Measurements from ENCODE around the gene RERE. TPM values are rescaled to one million over a fixed set of nuclear protein-coding genes. Genes with fewer than 3 reads are reported as not detected.

RERE gene
- total RNA-seq, 1 experiment from 2014 or later, result 217 TPM

- ATAC-seq (no peak), DNase-seq (ENCODE audit: low read depth, low spot score) (no peak)
- H3K27me3 ChIP-seq (ENCODE audit: control insufficient read depth, insufficient read depth, low read length), result no peaks in the 10 kb centered on the region
- no peaks in the 10 kb centered on the region for H3K36me3 ChIP-seq (ENCODE audit: control insufficient read depth, insufficient read depth, low read length)
- intact Hi-C loops (cut with micrococcal nuclease; ENCODE audit: unreplicated experiment) (no loop called here), in situ Hi-C loops (cut with HindIII; ENCODE audit: low pct_unique_long_range_greater_than_20kb, low sequenced_read_pairs) (no loop called here)
- H3K4me3 ChIP-seq (ENCODE audit: low read depth in 2 of 2, low read length in 2 of 2), result no peak overlapping the region
- no peaks in the 10 kb centered on the region for H3K9me3 ChIP-seq (ENCODE audit: control insufficient read depth, insufficient read depth, low read depth, low read length)
- TF ChIP-seq REST (IDR thresholded peaks at IDR 0.05; ENCODE audit: insufficient read depth in 1 of 2, low read depth in 2 of 2, low read length in 1 of 2) (no peak), POLR2AphosphoS5 (IDR thresholded peaks at IDR 0.05; ENCODE audit: low read depth, low read length) (no peak), TCF7L2 (IDR thresholded peaks at IDR 0.05; ENCODE audit: low read depth, low read length) (no peak), CTCF (IDR thresholded peaks at IDR 0.05) (no peak), SIN3A (IDR thresholded peaks at IDR 0.05; ENCODE audit: borderline replicate concordance, insufficient read depth, low read depth, low read length) (no peak)
- POLR2A ChIA-PET, result no interaction called here
- CTCF ChIA-PET, result interaction anchor here (0.9 to 1.2 kb wide), 2 partner anchors 19 to 367 kb away, joined by 3 to 6 read pairs; no protein-coding TSS in a partner anchor
- no TSS peak for BruUV-seq (replicated peaks)
- peaks cover 16% of the 10 kb centered on the region for H3K4me1 ChIP-seq (ENCODE audit: control insufficient read depth, insufficient read depth, low read length)
- H3K27ac ChIP-seq (ENCODE audit: low read length), result peak overlapping the region; percentile 26; the same call in 1 of the 2 replicates
Measured at GRCh38 chr1:8342325-8342724, 475.1 kb downstream of the RERE start.

GRCh38 chr1:8340448-8340847, 477.0 kb downstream of the RERE start:
- no peaks in the 10 kb centered on the region for H3K36me3 ChIP-seq (ENCODE audit: control insufficient read depth, insufficient read depth, low read length)
- ATAC-seq (no peak), DNase-seq (ENCODE audit: low read depth, low spot score) (no peak)
- H3K9me3 ChIP-seq (ENCODE audit: control insufficient read depth, insufficient read depth, low read depth, low read length), result no peaks in the 10 kb centered on the region
- in situ Hi-C loops (cut with HindIII; ENCODE audit: low pct_unique_long_range_greater_than_20kb, low sequenced_read_pairs), result no loop called here
- H3K4me3 ChIP-seq (ENCODE audit: low read depth in 2 of 2, low read length in 2 of 2), result no peak overlapping the region
- intact Hi-C loops (cut with micrococcal nuclease; ENCODE audit: unreplicated experiment), result no loop called here
- BruUV-seq (replicated peaks), result no TSS peak
- CTCF ChIA-PET, result interaction anchor here (1.0 kb wide), 1 partner anchor 24 kb away, joined by 5 read pairs; no protein-coding TSS in a partner anchor
- H3K4me1 ChIP-seq (ENCODE audit: control insufficient read depth, insufficient read depth, low read length), result peaks cover 16% of the 10 kb centered on the region
- no peaks in the 10 kb centered on the region for H3K27me3 ChIP-seq (ENCODE audit: control insufficient read depth, insufficient read depth, low read length)
- TF ChIP-seq REST (IDR thresholded peaks at IDR 0.05; ENCODE audit: insufficient read depth in 1 of 2, low read depth in 2 of 2, low read length in 1 of 2) (no peak), TCF7L2 (IDR thresholded peaks at IDR 0.05; ENCODE audit: low read depth, low read length) (no peak), SIN3A (IDR thresholded peaks at IDR 0.05; ENCODE audit: borderline replicate concordance, insufficient read depth, low read depth, low read length) (no peak), CTCF (IDR thresholded peaks at IDR 0.05) (no peak), POLR2AphosphoS5 (IDR thresholded peaks at IDR 0.05; ENCODE audit: low read depth, low read length) (no peak)
- POLR2A ChIA-PET, result no interaction called here
- no peak overlapping the region for H3K27ac ChIP-seq (ENCODE audit: low read length)

All from Panc1 (cell line).